GM19372 (cell line): ENCODE data around the gene DTWD2.
A peak's percentile ranks its signal among the peaks of the same experiment; 100 is the strongest.

Experiments
- ATAC-seq: cut with Tn5 transposase; IDR thresholded peaks from one replicate; pipeline ENCODE4 v1.9.1; 2021; ENCODE audit warnings: mild to moderate bottlenecking, low read depth, moderate library complexity; ENCODE audit not compliant: unreplicated experiment

Gene DTWD2, protein sequence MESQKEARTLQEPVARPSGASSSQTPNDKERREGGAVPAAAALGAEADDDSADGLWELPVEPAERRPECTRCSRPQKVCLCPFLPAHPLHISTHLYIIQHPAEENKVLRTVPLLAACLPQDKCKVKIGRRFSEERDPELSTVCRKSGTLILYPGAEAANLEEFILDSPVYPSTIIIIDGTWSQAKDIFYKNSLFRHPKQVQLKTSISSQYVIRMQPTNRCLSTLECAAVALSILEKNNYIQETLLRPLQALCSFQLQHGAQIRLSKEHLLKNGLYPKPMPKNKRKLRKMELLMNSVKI

DNA sequence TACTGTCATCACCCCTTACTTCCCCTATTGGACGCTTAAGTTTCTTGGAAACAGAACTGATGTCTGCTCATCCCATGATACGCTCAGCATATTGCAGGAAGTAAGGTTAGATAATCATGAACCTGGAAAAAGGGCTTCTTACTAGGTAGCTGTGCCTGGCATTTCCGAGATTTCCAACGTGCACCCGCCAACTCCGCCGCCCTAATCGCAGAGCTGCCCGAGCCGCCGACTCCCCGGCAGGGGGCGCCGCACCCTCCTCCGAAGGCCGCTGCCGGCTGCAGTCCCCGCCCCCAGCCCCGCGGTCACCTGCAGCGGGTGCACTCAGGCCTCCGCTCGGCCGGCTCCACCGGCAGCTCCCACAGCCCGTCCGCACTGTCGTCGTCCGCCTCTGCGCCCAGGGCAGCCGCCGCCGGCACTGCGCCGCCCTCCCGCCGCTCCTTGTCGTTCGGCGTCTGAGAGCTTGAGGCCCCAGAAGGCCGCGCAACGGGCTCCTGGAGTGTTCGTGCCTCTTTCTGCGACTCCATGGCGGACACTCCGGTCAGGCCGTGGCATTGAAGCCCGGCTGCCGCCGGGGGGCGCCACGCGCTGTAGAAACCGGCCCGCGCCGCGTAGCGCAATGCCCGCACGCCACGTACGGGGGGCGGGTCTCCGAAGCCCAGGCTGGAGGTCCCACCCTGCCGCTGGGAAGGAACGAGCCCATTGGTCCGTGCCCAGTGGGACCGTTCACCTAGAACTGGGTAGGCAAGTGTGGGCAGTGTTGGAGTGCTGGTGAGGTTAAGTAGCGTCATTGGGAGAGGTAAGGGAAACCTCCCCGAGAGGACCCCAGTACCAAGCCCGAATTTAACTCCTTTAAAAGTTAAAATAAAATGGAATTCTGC lies at the start of gene DTWD2:
Gene DTWD2 (minus strand): TSS at position 560 of the 878 bp plus-strand sequence. CDS start 36 bp downstream, at position 524.
- peak; percentile 90 for ATAC-seq

DNA sequence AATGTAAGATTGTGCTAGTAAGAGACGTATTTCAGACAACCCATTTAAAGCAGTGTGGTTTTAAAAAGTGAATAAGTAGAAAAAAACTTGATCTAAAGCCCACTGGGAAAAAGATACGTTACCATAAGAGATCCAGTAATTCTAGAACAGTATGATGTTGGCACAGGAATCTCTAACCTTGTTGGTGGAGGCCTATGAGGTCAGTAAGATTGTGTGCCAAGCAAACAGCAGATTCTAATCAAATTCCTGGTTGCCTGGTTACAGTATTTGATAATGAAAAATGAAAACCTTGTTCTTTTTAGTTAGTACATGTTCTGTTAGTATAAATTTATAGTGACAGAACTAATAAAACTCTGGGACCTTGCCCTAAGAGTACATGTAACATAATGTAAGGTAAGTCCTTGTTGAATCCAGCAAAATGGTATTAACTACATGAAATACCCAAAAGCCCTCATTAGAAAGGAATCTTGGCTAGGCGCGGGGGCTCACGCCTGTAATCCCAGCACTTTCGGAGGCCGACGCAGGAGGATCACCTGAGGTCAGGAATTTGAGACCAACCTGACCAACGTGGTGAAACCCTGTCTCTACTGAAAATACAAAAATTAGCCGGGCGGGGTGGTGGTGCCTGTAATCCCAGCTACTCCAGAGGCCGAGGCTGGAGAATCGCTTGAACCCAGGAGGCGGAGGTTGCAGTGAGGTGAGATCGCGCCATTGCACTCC lies 49.3 kb upstream of the DTWD2 start:
- ATAC-seq = no peak

DNA sequence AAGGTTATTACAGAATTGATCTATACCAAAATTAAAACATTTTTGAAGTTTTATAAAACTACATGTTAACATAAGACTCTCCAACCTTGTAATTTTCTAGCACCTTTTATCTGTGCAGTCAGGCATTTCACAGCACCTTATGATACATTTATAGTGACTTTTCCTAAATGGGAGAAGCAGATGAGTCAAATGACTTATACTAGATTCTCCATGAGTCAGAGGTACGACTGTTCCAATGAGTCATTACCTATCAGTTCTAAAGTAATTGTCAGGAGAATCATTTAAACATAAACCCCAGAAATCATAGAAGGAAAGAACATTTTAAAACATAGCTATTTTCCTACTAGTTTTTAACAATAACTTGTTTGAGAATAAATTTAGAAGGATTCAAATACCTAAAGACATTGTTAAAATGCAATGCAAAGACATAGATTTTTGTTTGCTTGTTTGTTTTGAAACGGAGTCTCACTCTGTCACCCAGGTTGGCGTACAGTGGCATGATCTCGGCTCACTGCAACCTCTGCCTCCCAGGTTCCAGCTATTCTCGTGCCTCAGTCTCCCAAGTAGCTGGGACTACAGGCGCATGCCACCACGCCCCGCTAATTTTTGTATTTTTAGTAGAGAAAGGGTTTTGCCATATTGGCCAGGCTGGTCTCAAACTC lies 47.9 kb upstream of the DTWD2 start:
- no peak for ATAC-seq

GRCh38 chr5:119033135-119033534 lies 44.8 kb upstream of the DTWD2 start:
- ATAC-seq = no peak

GRCh38 chr5:119032656-119033055 lies 44.3 kb upstream of the DTWD2 start:
- ATAC-seq = no peak

GRCh38 chr5:119031905-119032304 lies 43.6 kb upstream of the DTWD2 start:
- ATAC-seq = peak; percentile 32

DNA sequence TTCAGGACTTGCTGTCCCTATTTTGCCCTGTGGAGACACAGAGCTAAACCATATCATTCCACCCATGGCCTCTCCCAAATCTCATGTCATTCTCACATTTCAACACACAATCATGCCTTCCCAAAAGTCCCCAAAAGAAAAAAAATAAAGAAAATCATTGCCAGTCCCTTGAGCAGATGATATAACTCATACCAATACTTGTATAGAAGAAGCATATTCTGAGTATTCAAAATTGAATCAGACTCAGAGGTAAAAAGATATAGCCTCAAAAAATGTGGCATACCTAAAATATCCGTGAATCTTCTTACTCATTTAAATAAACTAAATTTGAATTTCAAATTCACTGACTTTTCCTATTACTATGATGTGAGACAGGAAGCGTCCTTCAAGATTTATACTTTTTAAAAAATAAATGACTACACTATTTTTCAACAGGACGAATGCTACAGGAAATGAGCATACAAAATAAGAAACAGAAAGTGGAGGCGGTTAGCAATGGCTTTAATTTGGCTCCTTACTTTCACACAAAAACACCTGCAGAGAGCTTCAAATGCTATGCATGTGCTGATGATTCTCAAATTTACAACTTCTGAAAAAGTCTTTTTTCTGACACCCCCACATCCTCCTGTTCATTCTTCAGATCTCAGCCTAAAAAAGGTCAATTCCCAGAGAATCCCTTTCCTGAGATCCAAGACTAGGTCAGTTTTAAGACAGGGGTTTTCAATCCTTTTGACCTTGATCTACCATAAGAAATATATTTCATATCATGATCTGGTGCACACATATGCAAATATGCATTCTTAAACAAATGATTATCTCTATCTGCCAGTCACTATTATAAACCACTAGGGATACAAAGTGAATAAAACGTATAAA lies 42.9 kb upstream of the DTWD2 start:
- peak; percentile 88 for ATAC-seq

- no peak for ATAC-seq
Measured at GRCh38 chr5:119028575-119028974, 40.2 kb upstream of the DTWD2 start.

- ATAC-seq = no peak
Measured at GRCh38 chr5:119022773-119023172, 34.4 kb upstream of the DTWD2 start.

- ATAC-seq = peak; percentile 70
Measured at GRCh38 chr5:119022017-119022745, 33.8 kb upstream of the DTWD2 start.

- ATAC-seq = no peak
Measured at GRCh38 chr5:119021149-119021732, 32.9 kb upstream of the DTWD2 start.

DNA sequence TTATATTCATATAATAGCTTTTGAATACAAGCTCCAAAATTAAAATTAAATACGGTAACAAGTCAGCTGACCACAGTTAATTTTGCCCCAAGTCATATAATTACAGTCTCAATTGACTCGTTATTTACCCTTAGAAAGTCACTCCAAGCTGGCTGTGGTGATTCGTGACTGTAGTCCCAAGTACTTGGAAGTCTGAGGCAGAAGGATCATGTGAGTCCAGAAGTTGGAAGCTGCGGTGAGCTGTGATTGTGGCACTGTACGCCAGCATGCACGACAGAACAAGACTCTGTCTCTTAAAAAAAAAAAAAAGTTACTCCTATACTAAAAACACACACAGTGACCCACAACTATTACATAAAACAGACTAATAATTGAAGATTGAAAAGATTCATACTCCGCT lies 31.6 kb upstream of the DTWD2 start:
- ATAC-seq = no peak

DNA sequence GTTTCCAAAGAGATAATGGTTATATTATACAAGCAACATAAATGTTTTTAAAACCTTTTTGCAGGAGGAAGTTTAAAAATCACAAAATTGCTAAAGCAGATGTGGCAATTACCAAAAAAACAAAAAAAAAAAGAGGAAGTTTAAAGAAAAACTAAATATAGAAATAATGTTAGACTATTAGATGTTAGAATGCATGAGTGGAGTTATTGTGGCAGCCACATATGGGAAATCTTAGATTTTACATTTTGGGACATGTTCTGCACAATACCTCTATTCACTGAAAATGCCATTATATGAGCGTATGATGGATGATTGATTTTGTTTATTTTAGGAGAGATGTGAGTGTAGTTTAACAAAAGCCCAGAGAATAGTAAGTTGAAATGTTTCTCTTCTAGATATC lies 31.2 kb upstream of the DTWD2 start:
- no peak for ATAC-seq

DNA sequence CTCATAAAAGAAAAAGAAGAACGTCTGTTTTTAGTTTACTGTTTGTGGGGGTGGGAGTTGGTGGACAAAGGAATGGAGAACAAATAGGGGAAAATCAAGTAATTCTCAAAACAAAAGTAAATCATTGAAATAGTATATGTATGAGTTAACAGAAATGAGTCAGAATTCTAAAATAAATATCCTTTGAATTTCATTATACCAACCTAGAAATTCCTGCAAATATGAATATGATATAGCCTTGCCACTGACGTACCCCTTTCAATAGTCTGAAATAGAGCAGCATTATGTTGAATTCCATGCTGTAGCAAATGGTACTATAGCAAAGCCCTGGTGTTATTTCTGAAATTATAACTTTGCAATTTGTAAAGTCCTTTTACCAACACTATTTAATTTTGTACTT lies 29.6 kb upstream of the DTWD2 start:
- ATAC-seq = no peak

DNA sequence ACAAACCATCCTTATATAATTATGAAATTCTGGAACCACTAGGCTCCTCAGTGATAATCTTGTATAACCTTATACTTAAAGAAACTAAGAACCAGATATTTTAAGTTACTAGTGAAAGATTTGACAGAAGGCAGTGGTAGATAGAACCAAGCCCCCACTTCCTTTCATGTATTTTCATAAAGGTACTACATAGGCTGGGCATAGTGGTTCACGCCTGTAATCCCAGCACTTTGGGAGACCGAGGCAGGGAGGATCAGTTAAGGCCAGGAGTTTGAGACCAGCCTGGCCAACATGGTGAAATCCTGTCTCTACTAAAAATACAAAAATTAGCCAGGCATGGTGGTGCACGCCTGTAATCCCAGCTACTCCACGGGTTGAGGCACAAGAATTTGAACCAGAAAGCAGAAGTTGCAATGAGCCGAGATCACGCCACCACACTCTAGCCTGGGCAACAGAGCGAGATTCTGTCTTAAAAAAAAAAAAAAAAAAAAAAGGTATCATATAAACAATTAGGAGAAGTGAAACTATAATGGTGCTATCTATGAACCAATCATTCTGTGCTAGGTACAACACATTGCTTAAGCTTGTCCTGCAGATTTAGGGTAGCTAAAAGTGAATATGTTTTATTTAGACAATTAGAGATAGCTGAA lies 27.9 kb upstream of the DTWD2 start:
- peak; percentile 78 for ATAC-seq

DNA sequence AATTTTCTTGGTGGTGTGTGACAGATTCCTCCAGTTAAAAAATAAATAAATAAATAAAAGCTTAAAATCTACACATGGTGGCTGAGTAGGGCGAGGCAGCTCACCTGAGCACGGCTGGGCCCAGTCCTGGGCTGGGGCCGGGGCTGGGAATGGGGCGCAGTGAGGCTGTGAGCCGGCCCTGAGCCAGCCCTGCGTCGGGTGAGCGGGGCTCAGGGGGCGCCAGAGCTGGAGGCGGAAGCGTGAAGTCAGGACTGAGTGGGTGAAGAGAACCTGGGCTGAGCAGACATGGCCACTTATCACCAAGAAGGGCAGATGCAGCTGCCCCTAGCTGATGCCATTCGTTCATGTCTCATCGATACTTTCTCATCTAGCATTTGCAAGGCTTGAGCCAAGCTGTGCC lies 22.8 kb upstream of the DTWD2 start:
- ATAC-seq = no peak

DNA sequence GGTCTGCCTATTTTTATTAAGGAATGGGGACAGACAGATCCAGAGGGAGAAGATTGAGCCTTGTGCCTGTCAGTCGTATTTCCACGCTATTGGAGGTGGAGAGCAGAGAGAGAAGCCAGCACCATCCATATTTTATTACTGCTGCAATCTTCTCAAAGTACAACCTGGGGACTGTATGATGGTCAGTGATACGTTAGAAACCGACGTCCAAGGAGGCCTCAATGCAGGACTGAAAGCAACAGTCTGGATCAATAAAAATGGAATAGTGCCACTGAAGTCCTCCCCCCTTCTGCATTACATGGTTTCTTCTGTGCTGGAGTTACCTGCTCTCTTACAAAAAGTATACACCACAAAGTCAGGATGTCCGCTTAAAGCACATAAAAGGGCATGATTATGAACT lies 21.9 kb upstream of the DTWD2 start:
- no peak for ATAC-seq

- ATAC-seq = no peak
Measured at GRCh38 chr5:119009131-119009530, 20.8 kb upstream of the DTWD2 start.
